HUDEP-2 (cell line): ENCODE measurements around the gene EHMT1.
"Not testable (repeated sequence)": the region's sequence is repeated elsewhere in the genome, so short reads cannot be mapped to it uniquely, and the experiment has no call there.

Experiments
- DNase-seq, 76 experiments: peaks; one replicate each; lab custom pipeline; 2025; ENCODE audit not compliant: unreplicated experiment in 76 of 76; lab: John Stamatoyannopoulos, UW

The EHMT1 gene

DNA sequence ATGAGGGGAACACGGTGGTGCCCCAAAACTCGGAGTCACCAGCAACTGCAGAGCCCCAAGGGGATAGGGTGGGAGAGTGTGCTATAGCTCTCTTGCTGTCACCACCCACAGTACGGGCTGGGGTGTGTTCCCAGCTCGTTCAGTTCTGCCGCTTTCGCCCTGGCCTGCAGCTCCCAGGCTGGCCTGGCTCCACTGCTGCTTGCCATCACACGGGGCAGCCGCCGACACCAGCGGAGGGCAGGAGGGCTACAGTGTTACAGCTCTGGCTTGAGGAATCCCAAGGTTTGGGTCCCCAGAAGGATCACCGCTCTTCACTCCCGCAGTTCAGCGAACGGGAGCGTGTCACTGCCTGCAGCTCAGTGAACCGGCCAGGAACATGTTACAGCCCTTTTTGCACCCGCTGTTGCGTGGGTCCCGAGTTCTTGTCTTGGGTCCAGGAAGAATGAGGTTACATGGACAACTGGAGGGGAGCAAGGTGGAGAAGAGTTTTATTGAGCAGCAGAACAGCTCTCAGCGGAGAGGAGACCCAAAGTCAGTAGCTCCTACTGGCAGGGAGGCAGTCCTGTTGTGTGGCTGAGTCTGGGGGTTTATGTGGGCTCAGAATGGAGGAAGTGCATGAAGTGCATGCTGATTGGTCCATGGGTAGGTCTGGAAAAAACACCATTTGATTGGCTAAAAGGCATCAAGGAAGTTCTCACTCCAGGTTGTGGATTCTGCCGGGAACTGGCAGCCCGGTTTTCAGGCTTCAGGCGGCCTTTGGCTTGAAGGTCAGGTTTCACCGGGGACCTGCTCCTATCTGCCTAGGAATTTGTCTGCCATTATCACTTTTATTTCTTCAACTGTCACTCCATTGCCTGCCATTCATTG lies 113.4 kb downstream of the EHMT1 start:
- no peak for DNase-seq

DNA sequence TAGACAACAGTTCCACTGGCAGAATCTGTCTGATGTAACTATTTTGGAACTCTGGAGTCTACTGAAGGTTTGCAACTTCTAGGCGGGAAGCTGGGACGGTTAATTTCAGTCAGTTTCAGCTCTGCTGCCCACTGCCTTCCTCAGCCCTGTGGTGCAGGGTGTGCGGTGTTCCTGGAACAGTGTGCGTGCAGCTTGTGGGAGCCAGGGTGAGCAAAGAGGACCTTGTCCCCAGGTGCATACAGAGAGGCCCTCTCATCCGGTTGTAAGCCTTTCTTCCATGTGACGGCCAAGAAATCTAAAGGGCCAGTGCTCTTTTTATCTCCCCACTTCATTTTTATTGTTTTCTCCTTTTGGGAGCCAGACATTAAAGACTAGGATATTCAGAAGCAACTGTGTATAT lies 114.6 kb downstream of the EHMT1 start:
- DNase-seq = no peak

DNA sequence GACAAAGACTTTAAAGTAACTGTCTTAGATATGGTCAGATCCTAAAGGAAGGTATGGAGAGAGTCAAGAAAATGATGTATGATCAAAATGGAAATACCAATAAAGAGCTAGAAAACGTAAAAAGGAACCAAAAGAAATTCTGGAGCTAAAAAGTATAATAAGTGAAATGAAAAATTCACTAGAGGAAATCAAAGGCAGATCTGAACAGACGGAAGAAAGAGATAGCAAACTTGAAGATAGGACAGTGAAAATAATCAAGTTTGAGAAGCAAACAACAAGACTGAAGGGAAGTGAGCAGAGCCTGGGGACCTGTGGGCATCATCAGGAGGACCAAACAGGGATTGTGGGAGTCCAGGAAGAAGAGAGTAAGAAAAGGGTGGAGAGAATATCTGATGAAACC lies 115.4 kb downstream of the EHMT1 start:
- DNase-seq = no peak

DNA sequence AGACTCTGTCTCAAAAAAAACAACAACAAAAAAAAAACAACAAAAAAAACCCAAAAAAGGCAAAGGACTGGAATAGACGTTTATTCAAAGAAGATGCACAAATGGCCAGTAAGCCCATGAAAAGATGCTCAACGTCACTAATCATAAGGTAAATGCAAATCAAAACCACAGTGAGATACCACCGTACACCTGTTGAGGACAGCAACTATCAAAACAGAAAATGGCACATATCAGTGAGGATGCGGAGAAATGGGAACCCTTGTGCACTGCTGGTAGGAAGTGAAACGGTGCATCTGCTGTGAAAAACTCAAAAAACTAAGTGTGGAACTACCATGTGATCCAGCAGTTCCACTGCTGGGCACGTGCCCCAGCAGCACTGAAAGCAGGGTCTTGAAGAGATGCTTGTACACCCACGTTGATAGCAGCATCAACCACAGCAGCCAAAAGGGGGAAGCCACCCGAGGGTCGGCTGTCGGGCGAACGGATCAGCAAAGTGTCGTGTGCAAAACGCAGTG lies 119.4 kb downstream of the EHMT1 start:
- DNase-seq = not testable (repeated sequence)

DNA sequence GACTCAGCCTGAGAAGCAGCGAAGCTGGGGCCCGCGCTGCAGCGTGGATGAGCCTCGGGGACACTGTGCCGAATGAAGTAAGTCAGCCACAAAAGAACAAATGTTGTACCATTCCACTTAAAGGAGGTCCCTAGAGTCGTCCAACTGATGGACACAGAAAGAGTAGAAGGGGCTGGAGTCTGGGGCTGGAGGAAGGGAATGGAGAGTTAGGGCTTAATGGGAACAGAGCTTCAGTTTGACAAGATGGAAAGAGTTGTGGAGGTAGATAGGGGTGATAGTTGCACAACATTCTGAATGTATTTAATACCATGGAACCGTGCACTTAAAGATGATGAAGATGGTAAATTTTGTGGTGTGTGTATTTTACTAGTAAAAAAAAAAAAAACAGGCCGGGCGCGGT lies 119.9 kb downstream of the EHMT1 start:
- DNase-seq = no peak

DNA sequence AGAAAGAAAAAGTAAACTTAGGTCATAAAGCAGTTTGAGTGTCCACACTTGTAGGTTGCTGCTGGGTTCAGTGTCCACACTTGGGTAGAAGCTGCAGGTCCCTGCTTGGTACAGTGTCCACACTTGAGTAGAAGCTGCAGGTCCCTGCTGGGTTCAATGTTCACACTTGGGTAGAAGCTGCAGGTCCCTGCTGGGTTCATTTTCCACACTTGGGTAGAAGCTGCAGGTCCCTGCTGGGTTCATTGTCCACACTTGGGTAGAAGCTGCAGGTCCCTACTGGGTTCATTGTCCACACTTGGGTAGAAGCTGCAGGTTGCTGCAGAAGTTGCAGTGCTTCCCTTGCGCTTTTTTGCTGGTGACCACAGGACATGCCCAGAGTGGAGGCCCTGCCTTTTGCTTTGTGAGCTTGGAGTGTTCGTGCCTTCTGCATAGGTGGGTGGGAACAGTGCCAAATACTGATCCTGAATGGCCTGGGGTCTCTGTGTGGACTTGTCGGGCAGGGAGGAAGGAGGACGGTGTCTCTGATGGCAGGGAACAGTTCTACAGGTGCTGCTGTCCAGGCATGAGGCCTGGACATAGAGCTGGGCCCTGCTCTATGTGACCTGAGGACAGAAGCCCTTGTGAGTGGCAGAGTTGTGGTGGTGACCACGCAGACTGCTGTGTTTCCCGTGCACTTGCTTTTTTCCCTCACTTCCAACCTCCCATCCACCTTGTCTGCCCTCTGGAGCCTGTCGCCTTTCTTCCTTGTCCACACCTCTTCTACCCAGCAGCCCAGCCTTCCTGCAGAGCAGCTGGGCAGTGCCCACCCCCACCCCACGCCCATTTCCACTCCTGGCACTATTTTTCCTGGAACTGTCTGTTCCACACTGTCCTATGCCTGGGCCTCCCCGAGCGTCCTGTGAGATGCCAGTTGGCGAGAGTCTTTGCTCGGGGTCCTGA lies 120.8 kb downstream of the EHMT1 start:
- no peak for DNase-seq

DNA sequence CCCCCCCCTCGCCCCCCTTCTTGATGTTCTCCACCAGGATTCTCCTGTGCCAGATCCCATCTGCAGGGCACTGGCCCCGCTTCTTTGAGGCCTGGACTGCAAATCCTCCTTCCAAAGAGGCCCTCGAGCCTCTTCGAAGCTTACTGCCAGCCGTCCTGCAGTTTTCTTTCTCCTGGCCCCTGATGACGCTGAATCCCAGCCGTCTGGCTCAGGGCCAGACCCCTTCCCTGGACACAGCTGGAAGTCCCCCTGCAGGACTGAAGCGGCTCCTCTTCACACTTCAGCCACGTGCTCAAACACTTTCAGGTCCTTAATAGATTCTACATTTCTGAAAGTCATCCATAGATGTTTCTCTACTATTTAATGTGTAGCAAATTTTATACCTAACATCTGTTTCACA lies 121.5 kb downstream of the EHMT1 start:
- no peak for DNase-seq

DNA sequence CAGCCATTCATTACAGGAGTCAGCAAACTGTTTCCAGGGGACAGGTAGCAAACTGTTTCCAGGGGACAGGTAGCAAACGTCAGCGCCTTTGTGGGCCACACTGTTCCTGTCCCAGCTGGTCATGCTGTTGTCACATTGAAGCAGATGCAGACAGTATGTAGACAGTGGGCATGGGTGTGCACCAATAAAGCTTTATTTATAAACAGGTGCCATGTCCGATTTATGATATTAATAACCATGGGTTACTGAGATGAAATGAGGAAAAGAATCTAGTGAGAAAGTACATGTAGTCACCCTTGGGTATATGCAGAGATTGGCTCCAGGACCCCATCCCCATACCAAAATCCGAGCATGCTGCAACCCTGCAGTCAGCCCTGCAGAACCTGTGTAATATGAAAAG lies 122.5 kb downstream of the EHMT1 start:
- no peak for DNase-seq

DNA sequence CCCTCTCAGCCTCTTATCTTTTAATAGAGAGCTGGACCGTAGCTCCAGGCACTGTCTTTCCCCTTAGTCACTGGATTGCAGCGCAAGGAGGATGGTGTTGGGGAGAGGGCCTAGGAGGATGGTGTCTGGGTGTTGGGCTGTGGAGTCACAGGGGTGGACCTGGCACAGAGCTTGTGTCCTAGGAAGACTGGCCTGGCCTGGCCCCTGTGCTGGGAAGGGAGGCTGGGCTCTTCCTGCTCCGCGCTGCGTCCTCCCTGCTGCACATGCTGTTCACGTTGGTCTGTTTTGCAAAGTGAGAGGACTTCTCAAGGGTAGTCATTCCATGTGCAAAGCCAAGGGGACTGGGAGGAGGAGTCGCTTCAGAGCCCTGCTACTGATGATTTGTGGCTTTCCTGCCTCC lies 123.9 kb downstream of the EHMT1 start:
- no peak for DNase-seq

DNA sequence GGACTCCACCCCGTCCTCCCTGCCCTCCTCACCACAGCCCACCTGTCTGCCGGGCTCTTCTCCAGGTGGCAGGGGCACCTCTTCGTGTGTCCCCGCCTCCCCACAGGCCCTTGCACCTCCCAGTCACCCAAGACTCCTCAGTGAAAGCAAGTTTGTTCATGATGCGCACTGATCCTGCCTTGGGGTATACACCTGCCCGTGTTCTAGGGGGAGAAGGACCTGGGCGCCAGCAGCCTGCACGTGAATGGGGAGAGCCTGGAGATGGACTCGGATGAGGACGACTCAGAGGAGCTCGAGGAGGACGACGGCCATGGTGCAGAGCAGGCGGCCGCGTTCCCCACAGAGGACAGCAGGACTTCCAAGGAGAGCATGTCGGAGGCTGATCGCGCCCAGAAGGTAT lies 124.9 kb downstream of the EHMT1 start:
- DNase-seq = no peak

DNA sequence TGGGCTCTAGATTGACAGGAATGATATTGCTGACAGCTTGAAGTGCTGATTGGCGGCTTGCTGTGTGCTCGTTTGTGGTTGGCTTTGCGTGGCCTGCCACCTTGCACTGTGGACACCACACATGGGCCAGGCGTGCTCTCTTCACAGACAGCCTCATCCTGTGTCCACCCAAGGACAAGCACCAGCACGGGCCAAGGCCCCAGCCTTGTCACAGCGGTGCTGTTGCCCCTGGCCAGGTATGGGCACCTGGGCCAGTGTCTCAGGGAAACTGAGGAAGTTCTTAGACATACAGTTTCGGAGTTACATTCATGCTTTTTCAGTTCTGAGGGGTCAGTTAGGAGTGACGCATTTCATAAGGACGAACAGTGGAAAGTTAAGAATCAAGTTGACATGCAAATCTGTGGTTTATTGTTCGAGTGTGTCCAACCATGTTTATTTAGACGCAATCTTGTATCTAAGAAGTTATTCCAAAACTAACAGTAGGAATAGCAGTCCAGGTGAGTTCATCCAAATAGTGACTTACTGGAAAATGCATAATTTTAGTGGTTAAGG lies 125.9 kb downstream of the EHMT1 start:
- DNase-seq = no peak

DNA sequence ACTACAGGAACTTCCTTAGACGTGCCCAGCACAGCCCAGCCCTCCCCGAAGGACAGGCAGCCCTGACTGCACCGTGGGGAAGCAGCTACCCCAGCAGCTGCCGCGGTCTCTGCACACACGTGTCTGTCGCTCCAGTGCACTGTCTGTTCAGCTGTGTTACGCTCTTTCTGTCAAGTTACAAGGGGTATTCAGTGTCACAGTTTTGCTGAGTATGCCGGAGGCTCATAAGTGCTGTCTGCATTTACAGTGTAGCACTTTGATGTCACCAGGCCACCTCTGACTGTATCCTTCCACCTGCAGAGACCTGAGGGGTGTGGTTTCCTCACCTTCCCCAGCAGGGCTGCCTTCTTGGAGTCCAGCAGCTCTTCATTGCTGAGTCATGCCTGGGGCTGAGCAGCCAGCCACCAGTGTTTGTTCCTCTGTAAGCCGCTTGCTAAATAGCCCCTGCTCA lies 126.8 kb downstream of the EHMT1 start:
- DNase-seq = no peak

DNA sequence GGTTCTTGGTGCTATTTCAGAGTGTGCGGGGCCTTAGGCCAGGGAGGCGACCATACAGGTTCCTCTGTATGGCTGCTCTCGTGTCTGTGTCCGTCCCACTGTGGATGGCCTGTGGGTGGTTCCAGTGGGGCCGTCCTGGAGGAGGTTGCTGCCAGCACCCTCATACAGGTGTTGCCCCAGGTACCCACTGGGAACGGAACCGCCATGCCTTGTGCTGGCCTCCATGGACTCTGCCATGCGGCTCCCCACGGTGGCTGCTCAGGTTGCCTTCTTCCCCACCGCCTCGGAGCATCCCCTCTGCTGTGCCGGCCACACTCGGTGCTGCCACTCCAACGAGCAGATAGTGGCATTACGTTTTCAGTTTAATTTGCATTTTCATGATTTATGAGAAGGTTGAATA lies 129.5 kb downstream of the EHMT1 start:
- DNase-seq = no peak

DNA sequence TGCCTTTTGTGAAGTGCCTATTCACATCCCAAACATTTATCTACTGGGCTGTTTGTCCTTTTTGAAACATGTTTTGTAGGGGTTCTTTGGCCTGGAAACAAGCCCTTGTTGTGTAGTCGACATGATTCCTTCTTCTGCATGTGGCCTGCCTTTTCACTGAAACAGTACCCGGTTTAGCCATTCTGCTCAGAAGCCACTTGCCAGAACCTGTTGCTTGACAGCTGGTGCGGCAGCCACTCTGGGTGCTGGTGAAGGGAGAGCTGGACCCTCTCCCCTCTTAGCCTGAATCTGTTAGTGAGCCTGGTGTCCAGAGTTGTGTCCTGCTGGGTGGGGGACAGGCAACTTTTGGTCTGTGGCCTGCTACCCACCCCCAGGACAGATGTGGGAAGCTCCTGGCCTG lies 129.9 kb downstream of the EHMT1 start:
- DNase-seq = no peak

DNA sequence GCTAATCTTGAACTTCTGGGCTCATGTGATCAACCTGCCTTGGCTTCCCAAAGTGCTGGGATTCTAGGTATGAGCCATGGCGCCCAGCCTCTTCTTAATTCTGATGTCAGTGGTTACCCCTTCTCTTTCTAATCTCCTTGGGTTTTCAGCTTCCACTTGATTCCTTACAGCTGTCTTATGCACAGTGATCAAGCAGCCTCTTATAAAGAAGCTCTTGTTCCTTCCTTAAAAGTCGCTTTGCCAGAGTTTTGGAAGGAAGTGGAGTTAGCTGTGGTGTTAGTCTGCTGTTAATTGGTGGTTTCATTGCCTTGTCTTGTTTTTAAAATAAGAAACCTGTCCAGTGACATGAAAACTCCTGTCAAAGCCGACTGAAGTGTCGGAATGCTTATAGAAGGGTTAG lies 130.7 kb downstream of the EHMT1 start:
- DNase-seq = no peak

DNA sequence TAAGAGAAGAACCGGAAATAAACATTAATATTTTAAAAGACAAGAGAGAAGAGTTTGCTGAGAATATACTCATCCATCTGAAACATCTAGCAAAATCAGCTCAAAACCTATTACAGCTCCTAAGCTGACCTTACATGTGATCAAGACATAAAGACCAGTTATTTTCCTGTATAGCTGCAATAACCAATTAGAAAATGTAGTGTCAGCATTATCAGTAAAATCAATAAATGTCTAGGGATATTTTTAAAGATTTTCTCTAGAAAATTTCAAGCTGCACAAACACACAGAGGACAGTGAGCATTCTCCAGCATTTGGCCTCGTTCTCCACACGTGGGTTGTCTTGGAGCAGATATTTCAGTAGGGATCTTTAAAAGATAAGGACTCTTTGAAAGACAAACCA lies 131.2 kb downstream of the EHMT1 start:
- DNase-seq = no peak

DNA sequence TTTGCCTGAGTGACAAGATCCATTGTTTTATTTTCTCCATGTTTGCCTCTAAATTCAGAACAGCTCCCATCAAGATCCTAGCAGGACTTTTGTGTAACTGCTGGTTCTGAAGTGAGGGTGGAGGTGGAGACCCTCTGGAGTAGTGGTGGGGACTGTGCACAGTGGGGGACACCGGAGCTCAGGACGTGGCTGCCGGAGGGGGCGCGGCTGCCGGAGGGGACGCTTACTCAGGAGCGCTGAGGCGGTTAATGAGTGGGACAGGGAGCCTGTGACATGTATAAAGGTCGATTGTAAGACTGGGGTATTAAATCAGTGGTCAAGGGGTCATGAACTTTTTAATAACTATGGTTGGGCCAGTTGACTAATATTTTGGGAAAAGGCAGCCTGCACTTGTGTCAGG lies 131.8 kb downstream of the EHMT1 start:
- no peak for DNase-seq

DNA sequence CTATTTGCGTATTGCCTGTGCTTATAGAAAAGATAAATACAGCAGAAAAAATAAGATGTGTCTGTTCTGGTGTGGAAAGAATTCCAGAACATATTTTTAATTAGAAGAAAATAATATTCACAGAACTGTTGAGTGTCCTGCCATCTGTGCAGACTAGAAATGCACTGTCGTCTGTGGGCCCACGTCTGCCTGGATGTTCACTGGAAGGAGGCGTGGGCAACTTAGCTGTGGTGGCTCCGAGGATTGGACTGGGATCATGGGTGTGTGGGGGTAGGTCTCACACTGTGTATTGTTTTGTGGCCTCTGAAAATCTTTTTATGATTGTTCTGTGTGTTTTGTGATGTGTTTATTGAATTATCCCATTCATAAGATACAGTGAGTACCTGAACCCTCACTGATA lies 132.8 kb downstream of the EHMT1 start:
- no peak for DNase-seq

DNA sequence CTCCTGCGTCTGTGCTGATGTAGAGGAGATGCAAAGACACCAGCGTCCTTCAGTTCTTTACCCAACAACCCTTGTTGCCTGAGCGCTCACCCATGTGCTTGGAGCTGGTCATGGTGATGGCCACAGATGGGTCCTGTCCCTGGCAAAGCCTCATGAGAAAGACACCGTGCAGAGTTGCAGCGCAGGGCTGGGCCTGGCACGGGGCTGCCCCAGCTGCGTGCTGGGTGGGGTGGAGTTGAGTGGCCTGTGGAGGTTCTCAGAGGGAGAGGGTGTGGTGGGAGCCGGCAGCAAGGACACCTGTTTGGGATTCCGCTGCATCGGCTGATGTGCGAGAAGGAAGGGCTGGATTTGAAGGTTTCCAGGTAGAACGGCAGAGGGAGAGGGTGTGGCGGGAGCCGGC lies 133.6 kb downstream of the EHMT1 start:
- DNase-seq = no peak

DNA sequence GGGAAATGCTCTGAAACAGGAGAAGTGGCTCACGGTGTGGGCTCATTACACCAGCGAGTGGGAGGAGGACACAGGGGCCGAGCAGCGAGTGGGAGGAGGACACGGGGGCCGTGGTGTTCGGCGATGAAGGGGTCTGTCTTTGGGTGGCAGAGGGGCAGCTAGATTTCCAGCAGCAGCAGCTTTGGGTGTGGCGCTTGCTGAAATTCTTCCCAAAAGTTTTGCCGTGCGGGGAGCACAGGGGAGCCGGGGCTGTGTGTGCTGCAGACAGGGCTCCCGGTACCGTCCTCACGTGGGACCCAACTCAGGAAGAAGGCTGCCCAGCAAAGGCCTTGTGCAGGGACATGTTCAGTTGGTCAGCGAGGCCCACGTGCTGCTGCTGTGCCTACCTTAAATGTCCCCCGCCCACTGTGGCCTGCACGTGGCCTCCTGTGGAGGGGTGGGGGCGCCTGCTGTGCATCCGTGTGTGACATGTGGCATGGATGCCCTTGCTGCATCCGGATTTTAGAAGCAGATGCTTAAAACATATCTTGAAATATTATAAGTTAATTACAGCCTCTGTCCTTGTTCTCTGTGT lies 134.5 kb downstream of the EHMT1 start:
- DNase-seq = no peak
